GM21390 (cell line): ENCODE data around the gene SP2.

Experiments used
- ATAC-seq: cut with Tn5 transposase; IDR thresholded peaks from one replicate; pipeline ENCODE4 v1.9.1; 2021; ENCODE audit not compliant: unreplicated experiment

Gene SP2

DNA sequence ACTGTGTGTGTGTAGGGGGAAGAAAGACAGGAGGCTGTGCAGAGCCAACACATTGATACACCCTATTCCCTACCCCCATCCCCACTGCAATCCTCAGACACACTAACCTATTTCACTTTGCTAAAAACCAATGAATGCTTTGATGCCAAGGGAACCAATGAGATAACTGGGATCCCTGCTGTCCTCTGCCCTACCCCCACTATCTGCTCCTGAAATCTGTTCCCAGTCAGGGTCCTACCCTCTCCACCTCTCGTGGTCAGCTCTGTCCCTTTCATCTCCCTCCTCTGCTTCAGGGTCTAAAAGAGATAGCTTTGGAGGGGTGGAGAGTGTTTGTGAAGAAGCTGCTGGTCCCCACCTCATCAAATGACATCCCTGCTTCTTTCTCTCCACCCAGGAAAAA is 26.0 kb upstream of the SP2 start:
- ATAC-seq: no peak

- no peak for ATAC-seq
Observed at GRCh38 chr17:47871048-47871447, 25.0 kb upstream of the SP2 start.

GRCh38 chr17:47872019-47872650 is 23.9 kb upstream of the SP2 start:
- ATAC-seq: no peak

- ATAC-seq: no peak
Observed at GRCh38 chr17:47872651-47873161, 23.3 kb upstream of the SP2 start.

- ATAC-seq: no peak
Observed at GRCh38 chr17:47873200-47874090, 22.6 kb upstream of the SP2 start.

DNA sequence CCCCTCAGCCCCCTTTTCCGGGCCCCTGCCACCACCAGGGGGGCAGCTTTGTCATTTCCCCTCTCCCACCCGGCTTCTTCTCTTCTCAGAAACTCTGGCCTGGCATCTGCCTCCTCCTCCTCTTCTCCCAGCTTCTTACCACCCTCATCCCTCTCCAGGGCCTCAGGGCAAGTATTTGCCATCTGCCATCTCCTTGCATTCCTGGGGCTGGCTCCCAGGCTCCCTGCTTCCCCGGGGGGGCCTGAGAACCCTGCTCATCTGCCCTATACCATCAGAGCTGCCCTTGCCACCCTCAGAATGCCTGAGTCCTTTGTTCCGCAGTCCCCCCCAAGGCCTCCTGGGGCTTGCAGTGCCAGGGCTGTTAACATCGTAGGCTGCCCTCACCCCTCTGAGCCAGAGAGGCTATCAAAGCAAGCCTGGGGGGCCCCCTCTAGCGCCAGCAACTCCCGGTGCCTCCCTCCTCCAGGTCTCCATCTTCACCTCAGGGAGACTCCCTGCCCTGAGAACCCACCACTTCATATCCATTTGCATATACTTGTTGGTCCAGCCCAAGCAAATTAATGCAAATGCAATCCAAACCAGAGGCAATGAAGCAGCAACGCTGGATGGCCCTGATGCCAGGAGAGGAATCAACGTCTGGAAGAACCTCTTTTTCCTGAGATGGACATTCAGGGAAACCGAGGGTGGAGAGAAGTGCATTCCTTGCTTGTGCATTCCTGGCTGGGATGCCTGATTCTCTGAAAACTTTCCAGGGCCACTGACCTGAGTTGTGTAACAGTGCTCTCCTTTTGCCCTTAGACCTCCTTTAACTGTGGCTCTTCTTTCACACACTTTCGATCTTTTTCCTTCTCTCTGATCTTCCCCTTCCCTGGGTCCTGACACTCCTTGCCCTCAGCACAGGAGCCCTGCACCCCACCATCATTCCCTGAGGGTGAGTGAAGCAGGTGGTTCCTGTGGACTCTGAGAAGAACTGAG is 20.7 kb upstream of the SP2 start:
- no peak for ATAC-seq

GRCh38 chr17:47877368-47878034 is 18.5 kb upstream of the SP2 start:
- ATAC-seq: no peak

DNA sequence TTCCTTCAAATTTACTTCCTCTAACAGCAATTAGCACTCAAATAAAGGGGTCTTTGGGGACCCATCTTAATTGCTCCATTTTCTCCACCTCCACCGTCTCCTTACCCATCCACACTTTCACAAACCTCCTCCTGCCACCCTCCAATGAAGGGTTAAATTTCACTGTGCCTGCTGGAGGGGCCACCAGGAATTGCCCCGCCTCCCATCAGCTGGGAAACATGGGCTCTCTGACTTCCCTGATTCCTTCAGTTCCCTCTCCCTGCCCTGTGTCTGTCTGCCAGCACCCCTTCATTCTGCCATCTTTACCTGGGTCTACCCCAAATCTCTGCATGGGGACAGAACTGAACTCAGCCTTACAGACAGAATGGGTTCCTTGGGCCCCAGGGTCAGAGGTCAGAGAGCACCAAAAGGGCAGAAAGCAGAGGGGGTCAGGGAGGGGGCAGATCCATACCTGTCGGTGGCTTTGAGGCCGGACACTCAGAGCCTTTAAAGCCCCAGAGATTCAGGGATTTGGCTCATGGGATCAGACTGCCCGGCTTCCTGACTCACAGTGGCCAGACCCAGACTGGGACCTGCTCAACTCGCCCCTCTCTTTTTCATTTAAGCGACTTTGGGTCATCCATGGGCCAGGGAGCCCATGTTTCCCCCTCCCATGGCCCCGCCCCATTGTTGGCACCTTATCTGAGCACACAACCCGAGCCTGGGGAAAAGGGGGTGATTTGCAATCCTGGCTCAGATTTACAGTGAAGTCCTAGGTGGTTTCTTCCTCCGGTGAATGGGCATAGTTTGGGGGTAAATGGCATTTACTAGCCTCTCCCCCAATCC is 17.6 kb upstream of the SP2 start:
- no peak for ATAC-seq

- ATAC-seq: no peak
Observed at GRCh38 chr17:47879028-47879585, 16.9 kb upstream of the SP2 start.

- ATAC-seq: no peak
Observed at GRCh38 chr17:47879776-47880454, 16.1 kb upstream of the SP2 start.

DNA sequence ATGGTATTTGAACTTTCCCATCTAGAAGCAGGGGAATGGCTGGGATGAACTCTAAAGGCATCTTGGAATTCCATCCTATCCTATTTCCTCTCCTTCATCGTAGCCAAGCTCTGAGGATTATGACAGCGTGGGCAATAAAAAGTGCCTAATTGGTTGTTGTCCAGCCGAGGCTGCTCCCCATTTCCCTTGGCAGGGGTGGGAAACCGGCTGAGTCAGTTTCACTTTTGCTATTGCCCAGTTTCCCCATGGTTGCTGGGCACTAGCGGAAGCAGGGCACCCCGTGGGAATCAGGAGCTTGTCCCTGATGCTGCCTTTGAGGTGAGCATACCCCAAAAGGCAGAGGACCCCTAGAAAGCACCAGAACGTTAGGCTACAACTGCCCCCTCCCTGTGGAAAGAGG is 13.8 kb upstream of the SP2 start:
- ATAC-seq: no peak

DNA sequence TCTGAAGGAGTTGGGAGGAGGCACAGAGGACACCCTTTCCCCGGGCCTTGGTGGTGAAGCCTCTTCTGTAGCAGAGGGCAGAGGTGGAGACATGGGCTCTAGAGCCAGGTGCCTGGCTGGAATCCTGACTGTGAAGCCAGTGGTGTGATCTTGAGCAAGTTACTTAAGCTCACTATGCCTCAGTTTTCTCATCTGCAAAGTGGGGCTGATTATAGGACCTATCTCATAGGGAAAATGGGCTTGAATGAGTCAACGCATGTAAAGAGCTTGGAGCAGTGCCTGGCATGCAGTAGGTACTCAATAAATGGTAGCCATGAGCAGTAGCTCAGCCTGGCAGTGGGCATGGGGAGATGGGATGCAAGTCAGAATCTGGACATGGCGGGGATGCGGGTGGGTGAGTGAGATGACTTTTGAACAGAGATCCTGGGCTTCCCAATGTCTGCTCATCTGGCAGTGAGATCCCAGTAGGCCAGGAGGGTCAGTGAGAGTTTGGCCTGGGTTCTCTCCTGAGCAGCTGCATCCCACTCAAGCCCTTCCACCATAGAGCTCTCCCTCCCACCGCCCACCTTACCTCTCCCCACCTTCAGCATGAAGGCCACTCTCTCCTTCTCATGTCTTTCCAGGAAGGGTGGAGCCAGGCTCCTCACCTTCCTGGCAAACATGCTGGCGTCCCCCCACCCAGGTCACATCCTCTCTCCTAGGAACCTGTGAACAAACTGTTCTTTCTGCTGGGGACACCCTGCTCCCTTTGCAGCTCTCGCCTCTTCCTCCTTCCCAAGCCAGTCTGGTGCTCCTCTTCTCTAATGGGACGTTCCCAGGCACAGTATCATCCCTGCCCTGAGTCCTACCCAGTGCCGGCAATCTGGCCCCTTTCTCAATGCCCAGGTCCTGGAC is 13.1 kb upstream of the SP2 start:
- no peak for ATAC-seq

- no peak for ATAC-seq
Observed at GRCh38 chr17:47883589-47884426, 12.2 kb upstream of the SP2 start.

DNA sequence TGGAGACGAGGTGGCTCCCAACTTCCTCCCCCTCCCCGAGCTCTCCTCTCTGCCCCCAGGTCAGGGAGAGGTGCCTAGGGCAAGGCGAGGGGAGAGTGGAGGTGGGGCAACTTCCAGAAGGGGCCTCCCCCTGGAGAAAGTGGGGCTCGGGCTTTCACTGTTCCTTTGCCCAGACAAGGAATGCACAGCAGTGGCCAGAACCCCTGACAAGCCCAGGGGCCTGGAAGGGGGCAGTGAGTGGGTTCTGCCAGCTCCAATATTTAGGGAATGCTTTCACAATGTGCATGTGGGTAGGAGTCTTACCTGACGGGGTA is 11.7 kb upstream of the SP2 start:
- ATAC-seq: no peak

- ATAC-seq: no peak
Observed at GRCh38 chr17:47884905-47885730, 10.9 kb upstream of the SP2 start.

DNA sequence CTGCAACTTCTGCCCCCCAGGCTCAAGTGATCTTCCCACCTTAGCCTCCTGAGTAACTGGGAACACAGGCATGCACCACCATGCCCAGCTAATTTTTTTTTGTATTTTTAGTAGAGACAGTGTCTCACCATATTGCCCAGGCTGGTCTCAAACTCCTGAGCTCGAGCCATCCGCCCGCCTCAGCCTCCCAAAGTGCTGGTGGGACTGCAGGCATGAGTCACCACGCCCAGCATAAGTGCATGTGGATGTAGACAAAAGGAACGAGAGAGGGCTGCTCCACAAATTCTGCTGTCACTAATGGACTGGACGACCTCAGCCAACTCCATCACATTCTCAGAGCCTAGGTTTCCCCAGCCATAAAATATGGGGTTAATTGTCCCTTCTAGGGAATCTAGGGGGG is 7.7 kb upstream of the SP2 start:
- no peak for ATAC-seq
